ENCODE results near the gene INTS15.

The INTS15 gene

DNA sequence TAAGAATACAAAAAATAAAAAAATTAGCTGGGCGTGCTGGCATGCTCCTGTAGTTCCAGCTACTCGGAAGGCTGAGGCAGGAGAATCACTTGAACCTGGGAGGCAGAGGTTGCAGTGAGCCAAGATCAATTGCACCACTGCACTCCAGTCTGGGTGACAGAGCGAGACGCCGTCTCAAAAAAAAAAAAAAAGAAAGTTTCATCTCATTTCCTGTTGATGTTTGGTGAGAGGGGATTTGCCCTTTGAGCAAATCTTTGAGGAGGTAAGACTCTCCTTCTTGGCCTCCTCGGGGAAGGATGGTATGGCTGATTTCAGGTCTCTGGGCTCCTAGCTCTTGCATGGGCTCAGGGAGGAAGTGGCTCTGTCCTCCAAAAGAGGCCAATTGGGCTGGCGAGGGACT lies 35.0 kb upstream of the INTS15 start:
- TF ChIP-seq, protein P1, sequence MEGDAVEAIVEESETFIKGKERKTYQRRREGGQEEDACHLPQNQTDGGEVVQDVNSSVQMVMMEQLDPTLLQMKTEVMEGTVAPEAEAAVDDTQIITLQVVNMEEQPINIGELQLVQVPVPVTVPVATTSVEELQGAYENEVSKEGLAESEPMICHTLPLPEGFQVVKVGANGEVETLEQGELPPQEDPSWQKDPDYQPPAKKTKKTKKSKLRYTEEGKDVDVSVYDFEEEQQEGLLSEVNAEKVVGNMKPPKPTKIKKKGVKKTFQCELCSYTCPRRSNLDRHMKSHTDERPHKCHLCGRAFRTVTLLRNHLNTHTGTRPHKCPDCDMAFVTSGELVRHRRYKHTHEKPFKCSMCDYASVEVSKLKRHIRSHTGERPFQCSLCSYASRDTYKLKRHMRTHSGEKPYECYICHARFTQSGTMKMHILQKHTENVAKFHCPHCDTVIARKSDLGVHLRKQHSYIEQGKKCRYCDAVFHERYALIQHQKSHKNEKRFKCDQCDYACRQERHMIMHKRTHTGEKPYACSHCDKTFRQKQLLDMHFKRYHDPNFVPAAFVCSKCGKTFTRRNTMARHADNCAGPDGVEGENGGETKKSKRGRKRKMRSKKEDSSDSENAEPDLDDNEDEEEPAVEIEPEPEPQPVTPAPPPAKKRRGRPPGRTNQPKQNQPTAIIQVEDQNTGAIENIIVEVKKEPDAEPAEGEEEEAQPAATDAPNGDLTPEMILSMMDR (IDR thresholded peaks at IDR 0.05), result no peak

DNA sequence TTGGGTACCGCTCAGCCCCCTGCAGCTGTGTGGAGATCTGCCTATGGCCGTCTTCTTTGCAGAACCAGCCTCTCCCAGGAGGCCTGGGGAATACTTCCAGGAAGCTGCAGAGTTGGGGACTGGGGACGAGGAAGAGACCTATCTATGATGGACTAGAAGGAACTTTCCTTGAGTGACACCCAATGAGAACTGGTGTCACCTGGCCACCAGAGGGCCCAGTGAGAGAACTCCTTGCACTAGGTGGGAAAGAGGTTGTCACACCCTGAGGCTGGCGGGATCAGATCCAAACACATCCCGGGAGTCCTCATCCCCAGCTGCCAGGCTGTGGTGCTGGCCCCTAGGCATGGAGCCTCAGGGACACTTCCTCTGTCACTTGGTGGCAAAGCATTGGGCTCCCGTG lies 33.6 kb upstream of the INTS15 start:
- TF ChIP-seq, protein P1 (IDR thresholded peaks at IDR 0.05), result peak; percentile 42; the same call in 1 of the 2 replicates

DNA sequence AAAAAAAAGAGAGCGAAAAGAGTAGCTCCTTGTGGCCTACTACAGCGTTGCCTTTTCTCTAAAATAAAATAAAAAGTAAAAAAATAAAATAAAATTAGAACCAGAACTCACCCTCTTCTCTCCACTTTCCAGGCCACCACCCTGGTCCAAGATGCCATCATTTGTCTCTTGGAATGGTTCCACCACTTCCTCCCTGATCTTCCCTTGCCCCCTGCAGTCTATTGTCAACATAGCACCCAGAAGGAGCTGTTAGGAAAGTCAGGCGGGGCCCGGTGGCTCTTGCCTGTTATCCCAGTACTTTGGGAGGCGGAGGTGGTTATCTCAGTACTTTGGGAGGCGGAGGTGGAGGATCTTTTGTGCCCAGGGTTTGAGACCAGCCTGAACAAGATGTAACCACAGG lies 31.0 kb upstream of the INTS15 start:
- TF ChIP-seq, protein P1 (IDR thresholded peaks at IDR 0.05), result peak; percentile 39

DNA sequence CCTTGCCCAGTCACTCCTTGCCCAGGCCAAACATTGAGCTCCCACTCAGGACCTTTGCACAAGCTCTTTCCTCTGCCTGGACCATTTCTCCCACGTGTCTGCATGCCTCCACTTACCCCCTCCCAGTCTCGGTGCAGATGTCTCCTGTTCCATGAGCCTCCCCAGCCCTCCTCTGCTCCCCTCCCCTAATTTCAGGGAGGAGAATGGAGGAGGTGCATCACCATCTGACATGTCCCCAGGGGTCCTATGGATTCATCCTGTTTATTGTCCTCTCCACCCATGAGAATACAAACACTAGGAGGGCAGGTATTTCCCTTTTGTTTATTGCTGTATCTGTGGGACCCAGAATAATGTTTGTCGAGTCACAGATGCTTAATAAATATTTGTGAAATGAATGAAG lies 29.9 kb upstream of the INTS15 start:
- TF ChIP-seq, protein P1 (IDR thresholded peaks at IDR 0.05), result no peak

- TF ChIP-seq, protein P1 (IDR thresholded peaks at IDR 0.05), result no peak
Observed at GRCh38 chr7:6562106-6562505, 27.7 kb upstream of the INTS15 start.

- TF ChIP-seq, protein P1 (IDR thresholded peaks at IDR 0.05), result no peak
Observed at GRCh38 chr7:6563936-6564770, 25.7 kb upstream of the INTS15 start.

GRCh38 chr7:6565655-6566054 lies 24.2 kb upstream of the INTS15 start:
- TF ChIP-seq, protein P1 (IDR thresholded peaks at IDR 0.05), result no peak

All from LNCAP (cell line).